ENCODE data around the gene HMGCS2.

DNA sequence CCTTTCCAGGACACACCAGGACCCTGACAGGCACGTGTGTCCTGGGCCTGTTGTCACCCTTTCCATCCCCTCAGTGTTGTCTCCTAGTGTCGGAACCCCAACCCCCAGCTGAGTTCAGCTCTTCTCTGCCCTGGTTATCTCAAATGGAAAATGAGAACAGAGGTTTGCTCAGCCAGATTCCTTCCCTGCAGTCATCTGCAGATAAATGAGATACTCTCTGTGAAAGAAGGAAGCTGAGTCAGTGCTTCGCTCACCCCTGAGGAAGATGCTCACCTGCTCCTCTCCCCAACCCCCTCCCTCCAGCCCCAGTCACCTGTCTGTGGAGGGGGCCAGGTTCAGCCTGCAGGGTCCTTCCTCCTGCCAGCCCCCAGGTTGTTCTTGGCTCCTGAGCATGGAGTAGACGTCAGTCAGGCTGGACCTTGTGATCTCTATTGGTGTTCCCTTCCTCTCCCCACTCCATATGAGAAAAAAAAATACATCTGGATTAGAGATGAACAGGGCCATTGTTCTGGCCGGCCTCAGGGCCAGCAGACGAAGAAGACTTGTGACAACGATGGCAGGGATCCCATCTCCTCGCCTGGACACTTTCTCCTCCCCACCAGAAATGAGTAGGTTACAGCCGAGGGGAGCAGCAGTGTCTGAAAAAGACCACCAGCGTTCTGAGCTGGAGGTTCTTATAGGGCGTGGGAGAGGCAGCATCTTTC is 36.1 kb downstream of the HMGCS2 start:
- TF ChIP-seq CTCF (IDR thresholded peaks at IDR 0.05 in 8 of 11, conservative IDR thresholded peaks at IDR 0.05 in 3 of 11): no peak
- TF ChIP-seq POLR2AphosphoS5 (IDR thresholded peaks at IDR 0.05): no peak
- no peak for TF ChIP-seq POLR2A (IDR thresholded peaks at IDR 0.05)

Data from spleen (tissue), 7 donors.